Endothelial cell of umbilical vein (primary cell): Measurements from ENCODE around the gene KCNMA1. TPM values are rescaled to one million over a fixed set of nuclear protein-coding genes. Genes with fewer than 3 reads are reported as not detected.

Experiments used
- BruUV-seq: library from RNA; stranded (reverse); fragments of 400-500 nt; replicated peaks from 2 replicates; lab custom pipeline; 2021; lab: Mats Ljungman, UMichigan
- CTCF ChIA-PET: fragments of 300-600, 350-600 bp; sonication (Branson Sonifier 250); formaldehyde crosslinking; loops from one replicate; lab custom pipeline; 2021; ENCODE audit warnings: antibody characterized with exemption, inconsistent platforms; lab: Charles Lee
- POLR2A ChIA-PET: fragments of 300-600, 350-600 bp; sonication (Branson Sonifier 250); formaldehyde crosslinking; loops from one replicate; lab custom pipeline; 2021; ENCODE audit warnings: antibody characterized with exemption, inconsistent platforms; lab: Charles Lee
- DNase-seq: peaks from one replicate; pipeline ENCODE4 v3.0.0-alpha.2; 2011; ENCODE audit warnings: low read depth, low spot score
- FAIRE-seq: peaks from 2 replicates; lab custom pipeline; 2011; peaks lifted over from hg19 to GRCh38; lab: Jason Lieb, UNC
- H2AFZ ChIP-seq: 2 replicates; pipeline ENCODE4 v1.6.0; 2012; ENCODE audit warnings: low read depth, low read length, control low read depth, inconsistent platforms
- H3K27ac ChIP-seq: 2 replicates; pipeline ENCODE4 v1.5.1; 2011; ENCODE audit warnings: low read depth, mild to moderate bottlenecking, control low read depth, low read length, moderate library complexity; ENCODE audit not compliant: insufficient read depth
- H3K27me3 ChIP-seq, 2 experiments: 2 replicates each; pipeline versions ENCODE4 v1.6.0 to v1.6.1; 2011; ENCODE audit warnings: low read length in 2 of 2, mixed read lengths in 1 of 2; ENCODE audit not compliant: control insufficient read depth in 2 of 2, insufficient read depth in 2 of 2
- H3K36me3 ChIP-seq, 2 experiments: 2 replicates in 1 of 2; 3 replicates in 1 of 2; pipeline ENCODE4 v1.5.1; 2011; ENCODE audit warnings: low read length in 2 of 2, mild to moderate bottlenecking in 1 of 2, moderate library complexity in 1 of 2; ENCODE audit not compliant: control insufficient read depth in 2 of 2, insufficient read depth in 2 of 2; ENCODE audit errors: extremely low read depth in 1 of 2
- H3K4me1 ChIP-seq: 3 replicates; pipeline ENCODE4 v1.5.1; 2011; ENCODE audit warnings: mild to moderate bottlenecking, low read length; ENCODE audit not compliant: control insufficient read depth, insufficient read depth; ENCODE audit errors: extremely low read depth
- H3K4me2 ChIP-seq: 2 replicates; pipeline ENCODE4 v1.6.1; 2011; ENCODE audit warnings: low read length, control low read depth, mixed read lengths; ENCODE audit not compliant: insufficient read depth
- H3K4me3 ChIP-seq, 3 experiments: fragments of 200-600 bp in 1 of 3; sonication (generic), shearing (Covaris generic) in 1 of 3; replicated peaks in 1 of 3; 2 replicates each; pipeline ENCODE4 v1.5.1; 2011 to 2016; ENCODE audit warnings: control low read depth in 3 of 3, low read length in 3 of 3, mild to moderate bottlenecking in 2 of 3, inconsistent platforms in 1 of 3, low read depth in 1 of 3, moderate library complexity in 1 of 3; ENCODE audit not compliant: insufficient read depth in 1 of 3
- H3K79me2 ChIP-seq: 2 replicates; pipeline ENCODE4 v1.6.0; 2012; ENCODE audit warnings: low read length, inconsistent platforms; ENCODE audit not compliant: control insufficient read depth, insufficient read depth
- H3K9ac ChIP-seq: replicated peaks from 2 replicates; pipeline ENCODE3; 2011; ENCODE audit warnings: low read length, control low read depth; ENCODE audit not compliant: insufficient read depth; ENCODE audit errors: extremely low read depth
- H3K9me1 ChIP-seq: replicated peaks from 3 replicates; pipeline ENCODE4 v1.6.0; 2011; ENCODE audit warnings: mild to moderate bottlenecking, low read length; ENCODE audit not compliant: control insufficient read depth, insufficient read depth; ENCODE audit errors: extremely low read depth
- H3K9me3 ChIP-seq: replicated peaks from 2 replicates; pipeline ENCODE4 v1.5.1; 2012; ENCODE audit warnings: low read length, inconsistent platforms; ENCODE audit not compliant: control insufficient read depth, insufficient read depth
- H4K20me1 ChIP-seq: replicated peaks from 2 replicates; pipeline ENCODE3; 2011; ENCODE audit warnings: mild to moderate bottlenecking, low read length; ENCODE audit not compliant: control insufficient read depth, insufficient read depth; ENCODE audit errors: extremely low read depth
- EZH2 ChIP-seq: IDR thresholded peaks from 2 replicates; pipeline ENCODE4 v1.6.1; 2012; ENCODE audit warnings: borderline replicate concordance, low read depth, mild to moderate bottlenecking, moderate library complexity, low read length, inconsistent platforms; ENCODE audit not compliant: severe bottlenecking
- FOS ChIP-seq: IDR thresholded peaks from 2 replicates; pipeline ENCODE4 v1.6.1; 2011; ENCODE audit warnings: mild to moderate bottlenecking, low read length, moderate library complexity, borderline replicate concordance; ENCODE audit not compliant: insufficient read depth
- GATA2 ChIP-seq: IDR thresholded peaks from 2 replicates; pipeline ENCODE4 v1.7.0; 2011; ENCODE audit warnings: low read depth, mild to moderate bottlenecking, moderate library complexity, mixed read lengths, low read length; ENCODE audit not compliant: insufficient read length, insufficient read depth
- JUN ChIP-seq: IDR thresholded peaks from 2 replicates; pipeline ENCODE4 v1.6.1; 2011; ENCODE audit warnings: borderline replicate concordance, low read depth; ENCODE audit not compliant: insufficient read length, insufficient read depth
- MYC ChIP-seq: IDR thresholded peaks from one replicate; pipeline ENCODE4 v1.6.1; 2011; ENCODE audit warnings: mild to moderate bottlenecking, low read depth, low read length
- POLR2A ChIP-seq: IDR thresholded peaks from 2 replicates; pipeline ENCODE4 v1.6.1; 2012; ENCODE audit warnings: low read depth, mild to moderate bottlenecking, control low read depth, low read length
- POLR2AphosphoS5 ChIP-seq: IDR thresholded peaks from 2 replicates; pipeline ENCODE4 v1.6.1; 2012; ENCODE audit warnings: low read depth, mild to moderate bottlenecking, control low read depth, low read length, moderate library complexity; ENCODE audit not compliant: insufficient read depth
- dilution Hi-C: fragments of 300-500 bp; cut with MboI; formaldehyde crosslinking; loops from one replicate; pipeline ENCODE4 v1.15.0; 2019; ENCODE audit warnings: low sequenced_read_pairs; ENCODE audit not compliant: extremely low pct_ligation_motif_present
- intact Hi-C: fragments of 100-400 bp; cut with micrococcal nuclease; formaldehyde crosslinking; loops from one replicate; pipeline ENCODE4 v1.10.0; 2022
- polyA plus RNA-seq, 4 experiments: library from polyadenylated mRNA; depleted of rRNA in 3 of 4; stranded (reverse) in 3 of 4; unstranded in 1 of 4; fragments of >200 nt; gene quantifications; 2 replicates each; pipeline versions ENCODE4 v1.2.1 to v1.2.3, GENCODE V29; 2011 to 2012; ENCODE audit warnings: missing spikeins in 1 of 4
- total RNA-seq: library from RNA; stranded (reverse); gene quantifications from 2 replicates; pipeline ENCODE4 v1.2.3, GENCODE V29; 2021
- TF ChIP-seq, protein P1 (sequence below), 2 donors: IDR thresholded peaks; 1 replicate in 1 of 2; 2 replicates in 1 of 2; pipeline ENCODE4 v1.5.1; 2011; ENCODE audit warnings: low read length in 2 of 2, mild to moderate bottlenecking in 2 of 2, moderate library complexity in 2 of 2, control low read depth in 1 of 2, inconsistent platforms in 1 of 2, low read depth in 1 of 2; ENCODE audit not compliant: insufficient read depth in 1 of 2; ENCODE audit errors: extremely low read depth in 1 of 2
- TF ChIP-seq, protein P2 (sequence below): IDR thresholded peaks from 2 replicates; pipeline ENCODE4 v1.6.1; 2011; ENCODE audit not compliant: insufficient read depth, insufficient read length

Gene KCNMA1
- total and polyA plus RNA-seq, 2 donors (not counting 3 experiments of a cell fraction or from before 2014, with no cell fraction given) = 0.10 to 0.82 TPM

DNA sequence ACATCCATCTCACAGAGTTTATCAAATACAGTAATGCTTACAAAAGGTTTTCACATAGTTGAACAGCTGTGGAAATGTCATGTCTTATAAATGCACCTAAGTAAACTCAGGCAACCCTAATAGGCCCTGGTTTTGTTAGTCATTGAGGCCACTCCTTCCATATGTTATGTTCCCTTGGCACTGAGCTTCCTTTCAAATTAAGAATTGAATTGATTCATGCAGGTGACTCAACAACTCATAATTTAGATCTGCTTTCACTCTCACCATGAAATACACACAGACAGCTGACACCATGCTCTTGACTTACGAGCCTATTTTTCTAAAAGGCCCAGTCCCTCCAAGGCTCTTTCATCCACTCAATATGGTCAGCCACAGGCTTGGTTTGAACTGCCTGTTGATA is 476.9 kb downstream of the KCNMA1 start:
- BruUV-seq = no TSS peak
- H3K9me1 ChIP-seq = no peaks in the 10 kb centered on the region
- dilution Hi-C loops (no loop called here), intact Hi-C loops (no loop called here)
- no peaks in the 10 kb centered on the region for H3K27me3 ChIP-seq
- H2AFZ ChIP-seq = no peak overlapping the region
- POLR2A ChIA-PET = no interaction called here
- H3K27ac ChIP-seq = peak overlapping the region; percentile 77
- H3K4me2 ChIP-seq = no peak overlapping the region
- FAIRE-seq = peak; percentile 72
- H3K4me1 ChIP-seq = peaks cover 61% of the 10 kb centered on the region
- no peaks in the 10 kb centered on the region for H3K9me3 ChIP-seq
- peak; percentile 49 for TF ChIP-seq GATA2
- peak; percentile 88 for TF ChIP-seq FOS
- TF ChIP-seq, protein P1, sequence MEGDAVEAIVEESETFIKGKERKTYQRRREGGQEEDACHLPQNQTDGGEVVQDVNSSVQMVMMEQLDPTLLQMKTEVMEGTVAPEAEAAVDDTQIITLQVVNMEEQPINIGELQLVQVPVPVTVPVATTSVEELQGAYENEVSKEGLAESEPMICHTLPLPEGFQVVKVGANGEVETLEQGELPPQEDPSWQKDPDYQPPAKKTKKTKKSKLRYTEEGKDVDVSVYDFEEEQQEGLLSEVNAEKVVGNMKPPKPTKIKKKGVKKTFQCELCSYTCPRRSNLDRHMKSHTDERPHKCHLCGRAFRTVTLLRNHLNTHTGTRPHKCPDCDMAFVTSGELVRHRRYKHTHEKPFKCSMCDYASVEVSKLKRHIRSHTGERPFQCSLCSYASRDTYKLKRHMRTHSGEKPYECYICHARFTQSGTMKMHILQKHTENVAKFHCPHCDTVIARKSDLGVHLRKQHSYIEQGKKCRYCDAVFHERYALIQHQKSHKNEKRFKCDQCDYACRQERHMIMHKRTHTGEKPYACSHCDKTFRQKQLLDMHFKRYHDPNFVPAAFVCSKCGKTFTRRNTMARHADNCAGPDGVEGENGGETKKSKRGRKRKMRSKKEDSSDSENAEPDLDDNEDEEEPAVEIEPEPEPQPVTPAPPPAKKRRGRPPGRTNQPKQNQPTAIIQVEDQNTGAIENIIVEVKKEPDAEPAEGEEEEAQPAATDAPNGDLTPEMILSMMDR (IDR thresholded peaks at IDR 0.05; ENCODE audit: extremely low read depth in 1 of 2, insufficient read depth in 1 of 2, low read depth in 1 of 2, low read length in 2 of 2) = no peak
- TF ChIP-seq POLR2AphosphoS5 = peak; percentile 40
- no peak for TF ChIP-seq MYC
- TF ChIP-seq JUN = peak; percentile 55
- TF ChIP-seq, protein P2, sequence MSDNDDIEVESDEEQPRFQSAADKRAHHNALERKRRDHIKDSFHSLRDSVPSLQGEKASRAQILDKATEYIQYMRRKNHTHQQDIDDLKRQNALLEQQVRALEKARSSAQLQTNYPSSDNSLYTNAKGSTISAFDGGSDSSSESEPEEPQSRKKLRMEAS = no peak
- TF ChIP-seq EZH2 = no peak
- no peak for TF ChIP-seq POLR2A
- CTCF ChIA-PET = interaction anchor here (0.9 to 6.3 kb wide), 5 partner anchors 14 to 596 kb away, joined by 3 to 130 read pairs (median 3); no protein-coding TSS in a partner anchor
- no peaks in the 10 kb centered on the region for H3K36me3 ChIP-seq
- no peaks in the 10 kb centered on the region for H4K20me1 ChIP-seq
- no peak overlapping the region for H3K9ac ChIP-seq
- peak; percentile 80 for DNase-seq
- H3K4me3 ChIP-seq = no peak overlapping the region
- H3K79me2 ChIP-seq = no peaks in the 10 kb centered on the region
